CD1c-positive myeloid dendritic cell (primary cell): ENCODE data around the gene TXN.

Source experiments
- DNase-seq: peaks from one replicate; pipeline ENCODE4 v3.0.0-alpha.2; 2016; ENCODE audit errors: extremely low spot score

Gene TXN

GRCh38 chr9:110256380-110257096, at the start of gene TXN:
Gene TXN, minus strand, starts transcription at chr9:110256507. Its CDS starts 72 bp downstream, at chr9:110256435.
- peak; percentile 98 for DNase-seq

GRCh38 chr9:110303133-110303532, 46.8 kb upstream of the TXN start:
- peak; percentile 70 for DNase-seq

- no peak for DNase-seq
Measured at GRCh38 chr9:110298043-110298605, 41.8 kb upstream of the TXN start.

- no peak for DNase-seq
Measured at GRCh38 chr9:110293248-110293647, 36.9 kb upstream of the TXN start.

- DNase-seq = no peak
Measured at GRCh38 chr9:110291921-110292557, 35.7 kb upstream of the TXN start.

- no peak for DNase-seq
Measured at GRCh38 chr9:110290001-110290400, 33.7 kb upstream of the TXN start.

GRCh38 chr9:110288503-110288902, 32.2 kb upstream of the TXN start:
- no peak for DNase-seq

- no peak for DNase-seq
Measured at GRCh38 chr9:110287289-110287680, 31.0 kb upstream of the TXN start.

- DNase-seq = no peak
Measured at GRCh38 chr9:110284211-110284844, 28.0 kb upstream of the TXN start.

- no peak for DNase-seq
Measured at GRCh38 chr9:110283751-110284150, 27.4 kb upstream of the TXN start.

- no peak for DNase-seq
Measured at GRCh38 chr9:110282739-110283081, 26.4 kb upstream of the TXN start.

GRCh38 chr9:110282018-110282738, 25.9 kb upstream of the TXN start:
- peak; percentile 67 for DNase-seq

GRCh38 chr9:110278080-110278707, 21.9 kb upstream of the TXN start:
- no peak for DNase-seq

- no peak for DNase-seq
Measured at GRCh38 chr9:110276781-110277180, 20.5 kb upstream of the TXN start.

- DNase-seq = no peak
Measured at GRCh38 chr9:110270211-110270995, 14.1 kb upstream of the TXN start.

- DNase-seq = no peak
Measured at GRCh38 chr9:110266795-110267194, 10.5 kb upstream of the TXN start.

GRCh38 chr9:110261632-110262031, 5.3 kb upstream of the TXN start:
- DNase-seq = no peak

- no peak for DNase-seq
Measured at GRCh38 chr9:110260911-110261310, 4.6 kb upstream of the TXN start.

- DNase-seq = no peak
Measured at GRCh38 chr9:110259566-110259965, 3.3 kb upstream of the TXN start.

GRCh38 chr9:110258690-110259091, 2.4 kb upstream of the TXN start:
- peak; percentile 86 for DNase-seq

- DNase-seq = peak; percentile 74
Measured at GRCh38 chr9:110257956-110258355, 1.6 kb upstream of the TXN start.
